Smooth muscle cell (in vitro differentiated cells): ENCODE data around the gene TMEM86B. TPM values are rescaled to one million over a fixed set of nuclear protein-coding genes. Genes with fewer than 3 reads are reported as not detected.

Source experiments
- DNase-seq: peaks from one replicate; lab custom pipeline; 2025; ENCODE audit not compliant: unreplicated experiment; lab: John Stamatoyannopoulos, UW
- H2AFZ ChIP-seq: fragments of 200-600 bp; sonication (generic); 2 replicates; pipeline ENCODE4 v1.6.0; 2016; ENCODE audit warnings: antibody characterized with exemption, low read depth, mild to moderate bottlenecking
- H3F3A ChIP-seq: fragments of 200-600 bp; sonication (generic); 2 replicates; pipeline ENCODE4 v1.6.0; 2017; ENCODE audit warnings: antibody characterized with exemption, low read depth
- H3K27ac ChIP-seq: fragments of 200-600 bp; sonication (generic); 2 replicates; pipeline ENCODE4 v1.5.1; 2016; ENCODE audit warnings: low read depth, mild to moderate bottlenecking
- H3K27me3 ChIP-seq: fragments of 200-600 bp; sonication (generic); 2 replicates; pipeline ENCODE4 v1.6.1; 2016; ENCODE audit warnings: low read depth, mild to moderate bottlenecking
- H3K36me3 ChIP-seq: fragments of 200-600 bp; sonication (generic); 2 replicates; pipeline ENCODE4 v1.5.1; 2016; ENCODE audit warnings: low read depth
- H3K4me1 ChIP-seq: fragments of 200-600 bp; sonication (generic); 2 replicates; pipeline ENCODE4 v1.5.1; 2016; ENCODE audit warnings: low read depth
- H3K4me2 ChIP-seq: fragments of 200-600 bp; sonication (generic); 2 replicates; pipeline ENCODE4 v1.6.0; 2016; ENCODE audit warnings: mild to moderate bottlenecking
- H3K4me3 ChIP-seq: fragments of 200-600 bp; sonication (generic); 2 replicates; pipeline ENCODE4 v1.5.1; 2016; ENCODE audit warnings: mild to moderate bottlenecking
- H3K79me2 ChIP-seq: fragments of 200-600 bp; sonication (generic); 2 replicates; pipeline ENCODE4 v1.6.0; 2016; ENCODE audit warnings: low read depth, mild to moderate bottlenecking
- H3K9ac ChIP-seq: fragments of 200-600 bp; sonication (generic); 2 replicates; pipeline ENCODE4 v1.6.0; 2016; ENCODE audit warnings: low read depth
- H3K9me3 ChIP-seq: fragments of 200-600 bp; sonication (generic); replicated peaks from 2 replicates; pipeline ENCODE4 v1.5.1; 2016; ENCODE audit warnings: low read depth
- H4K20me1 ChIP-seq: fragments of 200-600 bp; sonication (generic); 2 replicates; pipeline ENCODE4 v1.6.0; 2016; ENCODE audit warnings: low read depth
- WGBS: methylation state at CpG from one replicate; pipeline ENCODE4 v1.1.7; 2016; ENCODE audit warnings: low lambda C conversion rate; 5-methylcytosine and 5-hydroxymethylcytosine counted together
- polyA plus RNA-seq: library from polyadenylated mRNA; unstranded; fragments of >200 nt; fragmentation: Nextera tagmentation; extraction: Ambion mirVana; gene quantifications from 2 replicates; pipeline ENCODE4 v1.2.1, GENCODE V29; 2016
- total RNA-seq: library from RNA; depleted of rRNA; stranded (reverse); fragments of >200 nt; gene quantifications from 2 replicates; pipeline ENCODE4 v1.2.3, GENCODE V29; 2014
- TF ChIP-seq, protein P1 (sequence below): fragments of 200-600 bp; sonication (generic); IDR thresholded peaks from 2 replicates; pipeline ENCODE4 v1.5.1; 2017; ENCODE audit warnings: borderline replicate concordance, mild to moderate bottlenecking, antibody characterized with exemption; ENCODE audit not compliant: insufficient read depth, poor library complexity, severe bottlenecking

TMEM86B gene
- total and polyA plus RNA-seq, 2 experiments from 2014 or later: 2.1 to 2.6 TPM

DNA sequence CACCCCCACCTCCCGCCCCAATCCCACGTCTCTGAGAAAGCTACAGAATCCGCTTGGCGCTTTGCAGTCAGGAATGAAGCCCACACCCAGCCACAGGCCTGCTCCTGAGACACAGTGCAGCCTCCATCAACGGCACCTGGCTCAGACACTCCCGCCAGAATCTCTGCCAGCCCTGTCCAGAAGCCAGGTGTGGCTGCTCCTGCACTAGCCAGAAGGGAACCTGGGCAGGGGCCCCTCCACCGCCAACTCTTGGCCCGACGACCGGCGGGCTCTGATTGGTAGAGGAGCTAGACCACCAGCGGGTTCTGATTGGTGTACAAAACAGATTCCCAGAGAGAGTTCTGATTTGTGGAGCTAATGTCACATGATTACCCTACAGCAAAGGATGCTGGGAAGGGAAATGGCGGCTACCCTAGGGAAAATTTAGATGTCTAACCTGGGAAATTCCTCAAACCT, 33.1 kb upstream of the TMEM86B start:
- Histone ChIP-seq H4K20me1 (peaks cover 15% of the 10 kb centered on the region), H3K79me2 (peaks cover 20% of the 10 kb centered on the region), H3K4me1 (peaks cover 23% of the 10 kb centered on the region), H3K4me2 (no peak overlapping the region), H3K9me3 (no peaks in the 10 kb centered on the region), H3F3A (peaks cover 16% of the 10 kb centered on the region), H3K27me3 (no peaks in the 10 kb centered on the region), H3K4me3 (no peak overlapping the region), H3K36me3 (no peaks in the 10 kb centered on the region), H3K27ac (no peak overlapping the region), H3K9ac (no peak overlapping the region), H2AFZ (no peak overlapping the region)
- DNase-seq: no peak
- 95% methylated on average over 13 of the region's 13 CpGs for WGBS
- TF ChIP-seq, protein P1, sequence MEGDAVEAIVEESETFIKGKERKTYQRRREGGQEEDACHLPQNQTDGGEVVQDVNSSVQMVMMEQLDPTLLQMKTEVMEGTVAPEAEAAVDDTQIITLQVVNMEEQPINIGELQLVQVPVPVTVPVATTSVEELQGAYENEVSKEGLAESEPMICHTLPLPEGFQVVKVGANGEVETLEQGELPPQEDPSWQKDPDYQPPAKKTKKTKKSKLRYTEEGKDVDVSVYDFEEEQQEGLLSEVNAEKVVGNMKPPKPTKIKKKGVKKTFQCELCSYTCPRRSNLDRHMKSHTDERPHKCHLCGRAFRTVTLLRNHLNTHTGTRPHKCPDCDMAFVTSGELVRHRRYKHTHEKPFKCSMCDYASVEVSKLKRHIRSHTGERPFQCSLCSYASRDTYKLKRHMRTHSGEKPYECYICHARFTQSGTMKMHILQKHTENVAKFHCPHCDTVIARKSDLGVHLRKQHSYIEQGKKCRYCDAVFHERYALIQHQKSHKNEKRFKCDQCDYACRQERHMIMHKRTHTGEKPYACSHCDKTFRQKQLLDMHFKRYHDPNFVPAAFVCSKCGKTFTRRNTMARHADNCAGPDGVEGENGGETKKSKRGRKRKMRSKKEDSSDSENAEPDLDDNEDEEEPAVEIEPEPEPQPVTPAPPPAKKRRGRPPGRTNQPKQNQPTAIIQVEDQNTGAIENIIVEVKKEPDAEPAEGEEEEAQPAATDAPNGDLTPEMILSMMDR: no peak

DNA sequence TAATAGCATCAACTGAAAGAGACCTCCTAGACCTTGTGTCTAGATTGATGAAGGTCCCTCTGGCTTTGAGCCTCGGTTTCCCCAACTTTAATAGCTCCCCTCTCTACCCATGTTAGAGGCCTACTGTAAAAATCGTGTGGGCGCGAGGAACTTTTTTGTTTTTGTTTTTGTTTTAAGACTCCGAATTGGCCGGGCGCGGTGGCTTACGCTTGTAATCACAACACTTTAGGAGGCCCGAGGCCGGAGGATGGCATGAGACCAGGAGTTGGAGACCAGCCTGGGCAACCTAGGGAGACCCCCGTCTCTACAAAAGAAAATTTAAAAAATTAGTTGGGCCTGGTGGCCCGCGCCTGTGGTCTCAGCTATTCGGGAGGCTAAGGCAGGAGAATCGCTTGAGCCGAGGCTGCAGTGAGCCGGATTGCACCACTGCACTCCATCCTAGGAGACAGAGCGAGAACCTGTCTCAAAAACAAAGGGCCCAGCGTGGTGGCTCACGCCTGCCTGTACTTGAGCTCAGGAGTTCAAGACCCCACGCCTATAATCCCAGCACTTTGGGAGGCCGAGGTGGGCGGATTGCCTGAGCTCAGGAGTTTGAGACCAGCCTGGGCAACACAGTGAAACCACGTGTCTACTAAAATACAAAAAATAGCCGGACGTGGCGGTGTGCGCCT, 31.1 kb upstream of the TMEM86B start:
- H3K9me3 ChIP-seq: no peaks in the 10 kb centered on the region
- TF ChIP-seq, protein P1: no peak
- H3F3A ChIP-seq: peaks cover 16% of the 10 kb centered on the region
- WGBS: 34% methylated on average over 29 of the region's 29 CpGs
- H3K36me3 ChIP-seq: no peaks in the 10 kb centered on the region
- H3K4me3 ChIP-seq: peak overlapping the region; percentile 90
- H3K4me1 ChIP-seq: peaks cover 33% of the 10 kb centered on the region
- DNase-seq: no peak
- H4K20me1 ChIP-seq: peaks cover 35% of the 10 kb centered on the region
- H3K4me2 ChIP-seq: peak overlapping the region; percentile 100
- peak overlapping the region; percentile 75 for H2AFZ ChIP-seq
- peaks cover 36% of the 10 kb centered on the region for H3K79me2 ChIP-seq
- H3K27ac ChIP-seq: peak overlapping the region; percentile 92
- H3K9ac ChIP-seq: peak overlapping the region; percentile 73
- H3K27me3 ChIP-seq: no peaks in the 10 kb centered on the region

DNA sequence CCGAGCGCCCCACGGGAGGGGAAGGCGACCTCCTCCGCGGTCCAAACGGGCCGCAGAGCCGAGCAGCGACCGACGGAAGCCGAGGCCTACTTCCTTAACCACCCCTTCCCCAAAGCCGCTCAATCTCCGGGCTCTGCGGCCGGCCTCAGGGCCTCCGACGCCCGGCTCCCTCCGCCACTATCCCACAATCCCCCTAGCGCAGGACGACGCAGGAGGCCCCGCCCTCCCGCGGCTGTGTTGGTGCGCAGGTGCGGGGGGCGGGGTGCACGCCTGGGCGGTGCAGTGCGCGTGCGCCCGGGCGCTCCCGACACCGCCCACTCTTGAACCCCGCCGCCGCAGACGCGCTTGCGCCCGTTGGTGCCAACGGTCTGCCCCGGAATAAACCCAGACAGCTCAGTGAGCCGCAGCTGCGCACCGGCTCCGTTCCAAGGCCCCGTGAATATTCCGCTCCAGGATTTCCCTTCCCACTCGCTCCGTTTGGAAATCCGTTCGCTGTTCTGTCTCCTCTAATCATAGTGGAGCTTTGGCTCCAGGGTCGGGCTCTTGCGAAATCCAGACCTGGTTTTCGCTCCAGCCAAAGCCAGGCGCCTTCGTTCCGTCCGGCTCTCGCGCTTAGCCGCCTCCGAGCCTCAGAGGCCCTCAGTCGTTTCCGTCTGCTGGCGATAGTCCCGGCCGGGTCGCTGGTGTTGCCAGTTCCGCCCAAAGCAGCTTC, 30.4 kb upstream of the TMEM86B start, which contains the start of gene PPP6R1:
Gene PPP6R1, minus strand, starts transcription at position 190 of the 712 bp plus-strand sequence. CDS start 11,914 bp downstream, outside the sequence.
- H3K4me2 ChIP-seq: peak within 1 kb of the TSS; percentile 100
- peaks cover 42% of the 10 kb centered on the region for H4K20me1 ChIP-seq
- no peaks in the 10 kb centered on the region for H3K36me3 ChIP-seq
- peak within 1 kb of the TSS; percentile 93 for H3K9ac ChIP-seq
- peak within 1 kb of the TSS; percentile 92 for H3K27ac ChIP-seq
- peaks cover 43% of the 10 kb centered on the region for H3K79me2 ChIP-seq
- peak; percentile 94 for DNase-seq
- no peaks in the 10 kb centered on the region for H3K27me3 ChIP-seq
- peaks cover 33% of the 10 kb centered on the region for H3K4me1 ChIP-seq
- under 1% methylated on average over 63 of the region's 76 CpGs for WGBS
- peak within 1 kb of the TSS; percentile 91 for H2AFZ ChIP-seq
- H3K4me3 ChIP-seq: peak within 1 kb of the TSS; percentile 90
- TF ChIP-seq, protein P1: no peak
- no peaks in the 10 kb centered on the region for H3K9me3 ChIP-seq
- H3F3A ChIP-seq: peaks cover 16% of the 10 kb centered on the region
